SU-DHL-6 (cell line): ENCODE measurements around the gene RAC2.

ENCODE experiments used
- H2AFZ ChIP-seq: fragments of 200-600 bp; sonication (generic); 2 replicates; pipeline ENCODE4 v1.6.1; 2014; ENCODE audit warnings: low read depth, mild to moderate bottlenecking, moderate library complexity, mixed read lengths, antibody characterized with exemption, low read length; ENCODE audit not compliant: severe bottlenecking
- H3F3A ChIP-seq: fragments of 200-600 bp; shearing (Covaris generic); 2 replicates; pipeline ENCODE4 v1.6.0; 2016; ENCODE audit warnings: antibody characterized with exemption, mild to moderate bottlenecking; ENCODE audit not compliant: insufficient read depth
- H3K27ac ChIP-seq: fragments of 200-600 bp; sonication (generic); 2 replicates; pipeline ENCODE4 v1.5.1; 2016; ENCODE audit warnings: low read depth, mild to moderate bottlenecking, low read length, moderate library complexity, mixed read lengths
- H3K27me3 ChIP-seq: fragments of 200-600 bp; sonication (generic), shearing (Covaris generic); 2 replicates; pipeline ENCODE4 v1.6.0; 2014; ENCODE audit warnings: mild to moderate bottlenecking, low read length
- H3K36me3 ChIP-seq: fragments of 200-600 bp; sonication (generic); 2 replicates; pipeline ENCODE4 v1.6.1; 2014; ENCODE audit warnings: mild to moderate bottlenecking, low read length, mixed read lengths
- H3K4me2 ChIP-seq: fragments of 300-600, 200-600 bp; shearing (Covaris generic), sonication (generic); 2 replicates; pipeline ENCODE4 v1.6.0; 2014; ENCODE audit warnings: low read length, low read depth, mild to moderate bottlenecking; ENCODE audit not compliant: poor library complexity, severe bottlenecking
- H3K4me3 ChIP-seq: fragments of 200-600 bp; sonication (generic); 2 replicates; pipeline ENCODE4 v1.5.1; 2014; ENCODE audit warnings: antibody characterized with exemption, low read length, mild to moderate bottlenecking, mixed read lengths; ENCODE audit not compliant: insufficient read depth, poor library complexity, severe bottlenecking
- H3K79me2 ChIP-seq: fragments of 200-600 bp; sonication (generic); 2 replicates; pipeline ENCODE4 v1.6.1; 2014; ENCODE audit warnings: mild to moderate bottlenecking, low read length, moderate library complexity; ENCODE audit not compliant: insufficient read depth
- H3K9ac ChIP-seq: fragments of 200-600 bp; sonication (generic); 2 replicates; pipeline ENCODE4 v1.7.0; 2014; ENCODE audit warnings: mild to moderate bottlenecking, low read length
- H3K9me2 ChIP-seq: fragments of 200-600 bp; sonication (generic); replicated peaks from 2 replicates; pipeline ENCODE4 v1.6.1; 2014; ENCODE audit warnings: low read length; ENCODE audit not compliant: insufficient read depth
- H3K9me3 ChIP-seq: fragments of 200-600 bp; sonication (generic); 2 replicates; pipeline ENCODE4 v1.6.1; 2014; ENCODE audit warnings: low read length, mixed read lengths; ENCODE audit not compliant: insufficient read depth
- H4K20me1 ChIP-seq: fragments of 200-600 bp; sonication (generic); 2 replicates; pipeline ENCODE4 v1.6.1; 2014; ENCODE audit warnings: low read depth, mild to moderate bottlenecking, antibody characterized with exemption, low read length, moderate library complexity, mixed read lengths
- CTCF ChIP-seq: fragments of 200-600 bp; sonication (generic); IDR thresholded peaks from one replicate; pipeline ENCODE4 v1.5.1; 2017; ENCODE audit warnings: antibody characterized with exemption, mild to moderate bottlenecking, low read length, moderate library complexity; ENCODE audit not compliant: insufficient read depth, poor library complexity, severe bottlenecking
- EZH2phosphoT487 ChIP-seq: fragments of 200-600 bp; sonication (generic), shearing (Covaris generic); conservative IDR thresholded peaks from 2 replicates; pipeline ENCODE4 v1.6.1; 2018; ENCODE audit warnings: mild to moderate bottlenecking, antibody characterized with exemption, low read length, moderate library complexity, mixed read lengths

RAC2 gene

DNA sequence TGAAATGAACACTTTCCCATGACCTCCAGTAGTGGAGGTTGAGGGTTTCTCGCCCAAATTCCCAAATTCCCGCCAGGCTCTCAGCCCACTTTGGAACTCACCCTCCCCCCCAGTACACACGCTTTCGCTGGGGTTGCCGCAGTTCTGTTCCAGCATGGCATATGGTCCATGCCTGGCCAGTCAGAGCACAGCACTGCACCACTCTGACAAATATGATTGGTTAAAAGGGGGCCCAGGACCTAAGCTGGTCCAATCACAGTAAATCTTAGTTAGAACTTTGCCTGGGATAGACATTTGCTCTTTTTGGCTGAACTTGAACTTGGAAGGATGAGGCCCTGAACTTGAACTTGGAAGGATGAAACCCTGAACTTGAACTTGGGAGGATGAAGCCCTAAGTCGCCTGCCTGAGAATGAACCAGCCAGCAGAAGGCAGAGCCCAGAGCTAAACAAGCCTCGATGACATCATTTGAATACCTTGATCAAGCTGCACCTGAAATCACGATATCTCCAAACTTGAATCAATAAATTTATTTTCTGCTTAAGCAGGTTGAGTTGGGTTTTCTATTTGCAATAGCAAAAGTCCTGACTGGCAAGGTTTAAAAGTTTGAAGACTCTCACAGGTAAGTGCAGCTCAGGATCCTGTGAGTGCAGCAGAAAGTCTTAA lies 19.2 kb downstream of the RAC2 start:
- H2AFZ ChIP-seq = no peak overlapping the region
- H3K4me3 ChIP-seq = no peak overlapping the region
- H3K79me2 ChIP-seq = peaks cover 7% of the 10 kb centered on the region; the same call in 1 of the 2 replicates
- H3K4me2 ChIP-seq = no peak overlapping the region
- H3K27ac ChIP-seq = 0 out of 2 replicates have a peak overlapping the region, but pooled peaks have one; percentile 20
- no peaks in the 10 kb centered on the region for H4K20me1 ChIP-seq
- no peak overlapping the region for H3K9ac ChIP-seq
- TF ChIP-seq EZH2phosphoT487 (no peak), CTCF (no peak)
- H3K9me2 ChIP-seq = no peaks in the 10 kb centered on the region
- H3K27me3 ChIP-seq = no peaks in the 10 kb centered on the region
- no peaks in the 10 kb centered on the region for H3K9me3 ChIP-seq
- 0 out of 2 replicates have a peak, but pooled peaks cover 5% of the 10 kb centered on the region for H3K36me3 ChIP-seq
- peaks cover 26% of the 10 kb centered on the region for H3F3A ChIP-seq

DNA sequence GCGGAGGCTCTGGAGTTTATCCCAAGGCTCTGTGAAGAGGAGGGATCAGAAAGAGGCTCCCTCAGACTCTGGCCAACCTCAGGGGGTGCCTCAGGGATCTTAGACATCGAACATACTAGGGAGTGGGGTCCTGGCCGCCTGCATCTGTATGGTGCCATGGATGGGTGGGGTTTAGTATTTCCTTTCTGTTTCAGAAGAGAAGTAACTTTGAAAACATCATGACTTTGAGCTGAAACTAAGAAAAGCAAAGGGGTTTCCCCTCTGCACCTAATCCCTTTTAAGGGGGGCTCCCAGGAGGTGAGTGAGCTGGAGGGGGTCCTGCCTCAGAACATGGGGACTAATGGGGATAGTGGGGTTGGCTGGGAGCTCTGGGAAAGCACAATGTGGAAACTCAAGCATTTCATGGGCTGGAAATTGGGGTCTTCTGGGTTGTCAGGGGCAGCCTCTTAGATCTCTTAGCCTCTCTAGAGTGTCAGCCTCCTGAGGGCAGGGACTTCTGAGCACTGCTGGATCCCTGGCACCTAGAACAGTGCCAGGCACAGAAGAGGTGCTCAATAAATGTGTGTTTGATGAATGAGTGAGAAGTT lies 20.0 kb downstream of the RAC2 start:
- H3K4me2 ChIP-seq = no peak overlapping the region
- no peaks in the 10 kb centered on the region; the same call in 1 of the 2 replicates for H3K79me2 ChIP-seq
- H3K36me3 ChIP-seq = 0 out of 2 replicates have a peak, but pooled peaks cover 5% of the 10 kb centered on the region
- H3K9me3 ChIP-seq = no peaks in the 10 kb centered on the region
- H2AFZ ChIP-seq = no peak overlapping the region
- TF ChIP-seq EZH2phosphoT487 = no peak
- no peak for TF ChIP-seq CTCF
- H3K4me3 ChIP-seq = no peak overlapping the region
- no peak overlapping the region for H3K9ac ChIP-seq
- peaks cover 35% of the 10 kb centered on the region for H3F3A ChIP-seq
- no peaks in the 10 kb centered on the region for H3K27me3 ChIP-seq
- no peaks in the 10 kb centered on the region for H3K9me2 ChIP-seq
- peak overlapping the region; percentile 47 for H3K27ac ChIP-seq
- H4K20me1 ChIP-seq = no peaks in the 10 kb centered on the region

DNA sequence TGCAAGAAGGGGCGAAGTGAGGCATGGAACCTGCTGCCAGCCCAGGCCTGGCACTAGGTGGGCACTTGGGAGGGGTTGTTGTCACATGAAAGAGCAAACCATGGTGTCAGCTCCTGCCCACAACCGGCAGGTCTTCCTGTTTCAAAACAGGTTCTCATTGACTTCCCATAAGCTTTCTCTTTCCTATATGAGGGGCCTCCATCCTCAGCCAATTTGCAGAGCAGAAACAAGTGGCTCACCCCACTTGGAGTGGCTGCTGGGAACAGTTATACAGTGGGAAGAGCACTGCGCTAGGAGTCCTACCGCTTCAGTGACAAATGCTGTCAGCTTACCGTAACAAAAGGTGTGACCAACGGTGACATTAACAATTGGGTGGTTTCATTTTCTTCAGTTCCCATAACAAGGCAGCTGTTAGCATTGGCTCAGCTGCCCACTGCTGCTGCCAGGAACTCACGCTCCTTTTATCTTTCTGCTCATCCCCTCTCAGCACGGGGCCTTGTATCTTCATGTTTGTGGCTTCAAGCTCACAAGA lies 21.6 kb downstream of the RAC2 start:
- 0 out of 2 replicates have a peak, but pooled peaks cover 5% of the 10 kb centered on the region for H3K36me3 ChIP-seq
- H3K9me3 ChIP-seq = no peaks in the 10 kb centered on the region
- no peaks in the 10 kb centered on the region for H3K79me2 ChIP-seq
- no peak overlapping the region for H2AFZ ChIP-seq
- H3K27me3 ChIP-seq = no peaks in the 10 kb centered on the region
- H3F3A ChIP-seq = peaks cover 41% of the 10 kb centered on the region
- no peak overlapping the region for H3K9ac ChIP-seq
- H3K4me3 ChIP-seq = no peak overlapping the region
- no peaks in the 10 kb centered on the region for H4K20me1 ChIP-seq
- H3K4me2 ChIP-seq = no peak overlapping the region
- H3K27ac ChIP-seq = peak overlapping the region; percentile 46
- H3K9me2 ChIP-seq = no peaks in the 10 kb centered on the region
- TF ChIP-seq CTCF = no peak
- no peak for TF ChIP-seq EZH2phosphoT487
